Measurements from ENCODE around the gene GAR1. TPM values are rescaled to one million over a fixed set of nuclear protein-coding genes. Genes with fewer than 3 reads are reported as not detected.
"Not testable (repeated sequence)": the region's sequence is repeated elsewhere in the genome, so short reads cannot be mapped to it uniquely, and the experiment has no call there.

The GAR1 gene
- polyA plus RNA-seq, 2 of the 4 experiments (the other 2 are of a cell fraction), result 44.1 to 69.6 TPM

GRCh38 chr4:109815151-109816081, at the start of gene GAR1 (continued):
- TF ChIP-seq HES2 (IDR thresholded peaks at IDR 0.05), result no peak

- POLR2A ChIA-PET; H3K4me3 ChIP-seq; CTCF ChIA-PET; FAIRE-seq; ATAC-seq; H3K27ac ChIP-seq; H3K9me3 ChIP-seq; DNase-seq (ENCODE audit: low read depth in 1 of 2, low spot score in 1 of 2); H3K4me2 ChIP-seq; H3K4me1 ChIP-seq: not testable (repeated sequence)
- 11% methylated on average over 2 of the region's 2 CpGs for WGBS (ENCODE audit: missing lambda C conversion rate)
Observed at GRCh38 chr4:109782092-109782491, 33.5 kb upstream of the GAR1 start.

- no peak for DNase-seq (ENCODE audit: low read depth in 1 of 2, low spot score in 1 of 2)
- FAIRE-seq, result no peak
- no peak overlapping the region for H3K4me2 ChIP-seq
- H3K9me3 ChIP-seq, result no peaks in the 10 kb centered on the region; the same call in 2 of the 3 replicates
- no peak for ATAC-seq
- 86% methylated on average over 1 of the region's 1 CpG for WGBS (ENCODE audit: missing lambda C conversion rate)
- H3K4me1 ChIP-seq, result no peaks in the 10 kb centered on the region
- no peak for TF ChIP-seq REST (IDR thresholded peaks at IDR 0.05)
- no peak for TF ChIP-seq EHF (CRISPR knock-in tag; IDR thresholded peaks at IDR 0.05)
- no peak for TF ChIP-seq JUNB (IDR thresholded peaks at IDR 0.05)
- TF ChIP-seq ZSCAN20 (CRISPR knock-in tag; IDR thresholded peaks at IDR 0.05), result no peak
- no peak for TF ChIP-seq HOXB13 (CRISPR knock-in tag; IDR thresholded peaks at IDR 0.05; ENCODE audit: low read depth)
- no peak for TF ChIP-seq NR3C1 (IDR thresholded peaks at IDR 0.05)
- no peak for TF ChIP-seq KDM1A (IDR thresholded peaks at IDR 0.05; ENCODE audit: low read depth)
- no peak for TF ChIP-seq PBX3 (IDR thresholded peaks at IDR 0.05)
- POLR2A ChIA-PET, result no interaction called here
- no peak overlapping the region for H3K27ac ChIP-seq
- CTCF ChIA-PET, result no interaction called here
- no peak overlapping the region for H3K4me3 ChIP-seq
Observed at GRCh38 chr4:109786846-109787245, 28.7 kb upstream of the GAR1 start.

- WGBS (ENCODE audit: missing lambda C conversion rate), result 93% methylated on average over 1 of the region's 1 CpG
- ATAC-seq (no peak), DNase-seq (ENCODE audit: low read depth in 1 of 2, low spot score in 1 of 2) (no peak), FAIRE-seq (no peak)
- no peak overlapping the region for H3K27ac ChIP-seq
- no peaks in the 10 kb centered on the region for H3K4me1 ChIP-seq
- TF ChIP-seq REST (IDR thresholded peaks at IDR 0.05), result no peak
- no peak for TF ChIP-seq NPAS2 (CRISPR knock-in tag; IDR thresholded peaks at IDR 0.05; ENCODE audit: borderline replicate concordance)
- TF ChIP-seq RARB (CRISPR knock-in tag; IDR thresholded peaks at IDR 0.05), result no peak
- no peak for TF ChIP-seq FOXS1 (CRISPR knock-in tag; IDR thresholded peaks at IDR 0.05)
- TF ChIP-seq MYC (IDR thresholded peaks at IDR 0.05; ENCODE audit: borderline replicate concordance, low read length), result no peak
- no peaks in the 10 kb centered on the region; the same call in 2 of the 3 replicates for H3K9me3 ChIP-seq
- CTCF ChIA-PET, result no interaction called here
- POLR2A ChIA-PET, result no interaction called here
- no peak overlapping the region for H3K4me3 ChIP-seq
- H3K4me2 ChIP-seq, result no peak overlapping the region
Observed at GRCh38 chr4:109787807-109788206, 27.8 kb upstream of the GAR1 start.

Measured in A549 (cell line).